GM19395 (cell line): ENCODE data around the gene POLDIP2.
A peak's percentile ranks its signal among the peaks of the same experiment; 100 is the strongest.

ENCODE experiments used
- ATAC-seq: cut with Tn5 transposase; IDR thresholded peaks from one replicate; pipeline ENCODE4 v1.9.1; 2021; ENCODE audit warnings: mild to moderate bottlenecking, moderate library complexity; ENCODE audit not compliant: unreplicated experiment

POLDIP2 gene

GRCh38 chr17:28357061-28357900 lies at the start of gene POLDIP2:
TSS of gene POLDIP2 (minus strand) at chr17:28357527. CDS start at chr17:28357448, 79 bp downstream.
- peak; percentile 93 for ATAC-seq

GRCh38 chr17:28406473-28406814 lies 49.1 kb upstream of the POLDIP2 start:
- ATAC-seq = no peak

GRCh38 chr17:28405632-28406472 lies 48.5 kb upstream of the POLDIP2 start, which contains the start of gene SLC46A1:
TSS of gene SLC46A1 (minus strand) at chr17:28406212. CDS start at chr17:28406114, 98 bp downstream.
- peak; percentile 79 for ATAC-seq

- no peak for ATAC-seq
These were observed 47.7 kb upstream of the POLDIP2 start for GRCh38 chr17:28404812-28405570.

- no peak for ATAC-seq
These were observed 47.1 kb upstream of the POLDIP2 start for GRCh38 chr17:28404461-28404811.

- no peak for ATAC-seq
These were observed 46.7 kb upstream of the POLDIP2 start for GRCh38 chr17:28404007-28404406.

GRCh38 chr17:28402844-28403243 lies 45.5 kb upstream of the POLDIP2 start:
- ATAC-seq = no peak

GRCh38 chr17:28402224-28402630 lies 44.9 kb upstream of the POLDIP2 start:
- ATAC-seq = no peak

GRCh38 chr17:28399808-28400207 lies 42.5 kb upstream of the POLDIP2 start:
- no peak for ATAC-seq

GRCh38 chr17:28398280-28398981 lies 41.1 kb upstream of the POLDIP2 start:
- no peak for ATAC-seq

- no peak for ATAC-seq
These were observed 40.5 kb upstream of the POLDIP2 start for GRCh38 chr17:28397687-28398279.

GRCh38 chr17:28397275-28397674 lies 39.9 kb upstream of the POLDIP2 start:
- ATAC-seq = no peak

- ATAC-seq = no peak
These were observed 39.4 kb upstream of the POLDIP2 start for GRCh38 chr17:28396635-28397239.

- ATAC-seq = no peak
These were observed 38.6 kb upstream of the POLDIP2 start for GRCh38 chr17:28395968-28396367.

- no peak for ATAC-seq
These were observed 38.1 kb upstream of the POLDIP2 start for GRCh38 chr17:28395426-28395825.

GRCh38 chr17:28394337-28395116 lies 37.2 kb upstream of the POLDIP2 start:
- ATAC-seq = no peak

- no peak for ATAC-seq
These were observed 35.2 kb upstream of the POLDIP2 start for GRCh38 chr17:28392491-28392890.

GRCh38 chr17:28391401-28391800 lies 34.1 kb upstream of the POLDIP2 start:
- ATAC-seq = no peak

- ATAC-seq = no peak
These were observed 33.7 kb upstream of the POLDIP2 start for GRCh38 chr17:28390984-28391383.
